NK-92 (cell line): ENCODE data around the gene ASB8.
"Not testable (repeated sequence)": the region's sequence is repeated elsewhere in the genome, so short reads cannot be mapped to it uniquely, and the experiment has no call there.

Experiments used
- DNase-seq: peaks from one replicate; lab custom pipeline; 2025; ENCODE audit not compliant: unreplicated experiment; lab: John Stamatoyannopoulos, UW

ASB8 gene

GRCh38 chr12:48142818-48143674 lies 14.3 kb downstream of the ASB8 start:
- no peak for DNase-seq

- no peak for DNase-seq
Measured at GRCh38 chr12:48135027-48135426, 22.3 kb downstream of the ASB8 start.

GRCh38 chr12:48132826-48133225 lies 24.5 kb downstream of the ASB8 start:
- DNase-seq, result no peak

GRCh38 chr12:48131517-48131916 lies 25.8 kb downstream of the ASB8 start:
- DNase-seq, result no peak

- DNase-seq, result no peak
Measured at GRCh38 chr12:48129376-48129775, 27.9 kb downstream of the ASB8 start.

GRCh38 chr12:48128800-48129199 lies 28.5 kb downstream of the ASB8 start:
- no peak for DNase-seq

GRCh38 chr12:48126953-48127630 lies 30.2 kb downstream of the ASB8 start:
- no peak for DNase-seq

- no peak for DNase-seq
Measured at GRCh38 chr12:48125985-48126384, 31.3 kb downstream of the ASB8 start.

GRCh38 chr12:48125542-48125941 lies 31.8 kb downstream of the ASB8 start:
- not testable (repeated sequence) for DNase-seq

GRCh38 chr12:48123169-48123568 lies 34.1 kb downstream of the ASB8 start:
- no peak for DNase-seq

GRCh38 chr12:48122065-48122834 lies 35.1 kb downstream of the ASB8 start:
- DNase-seq, result no peak

GRCh38 chr12:48121522-48121921 lies 35.8 kb downstream of the ASB8 start:
- no peak for DNase-seq

GRCh38 chr12:48119834-48120195 lies 37.5 kb downstream of the ASB8 start:
- no peak for DNase-seq

GRCh38 chr12:48119078-48119833 lies 38.1 kb downstream of the ASB8 start, which contains the start of gene PFKM:
Gene PFKM, plus strand, starts transcription at chr12:48119364. Its CDS starts 3,411 bp downstream, at chr12:48122775.
- DNase-seq, result no peak

GRCh38 chr12:48118284-48118871 lies 38.9 kb downstream of the ASB8 start:
- DNase-seq, result no peak

GRCh38 chr12:48115957-48116356 lies 41.4 kb downstream of the ASB8 start:
- DNase-seq, result no peak

- DNase-seq, result not testable (repeated sequence)
Measured at GRCh38 chr12:48111312-48111693, 46.0 kb downstream of the ASB8 start.

- DNase-seq, result no peak
Measured at GRCh38 chr12:48110691-48111311, 46.5 kb downstream of the ASB8 start.

- no peak for DNase-seq
Measured at GRCh38 chr12:48109424-48109823, 47.9 kb downstream of the ASB8 start.
